ENCODE results near the gene KCNH6.
A peak's percentile ranks its signal among the peaks of the same experiment; 100 is the strongest.

KCNH6 gene

GRCh38 chr17:63514477-63514876, 8.7 kb upstream of the KCNH6 start (continued):
- TF ChIP-seq KLF9 (tag by site-specific recombination; IDR thresholded peaks at IDR 0.05; ENCODE audit: low read depth) = no peak
- TF ChIP-seq ZNF600 (tag by site-specific recombination; IDR thresholded peaks at IDR 0.05) = no peak
- no peak for TF ChIP-seq ZNF664 (tag by site-specific recombination; IDR thresholded peaks at IDR 0.05)
- peak; percentile 40; the same call in 1 of the 2 replicates for TF ChIP-seq ZSCAN4 (tag by site-specific recombination; IDR thresholded peaks at IDR 0.05)
- TF ChIP-seq HOXA7 (CRISPR knock-in tag; IDR thresholded peaks at IDR 0.05; ENCODE audit: borderline replicate concordance) = no peak
- no peak for TF ChIP-seq ZSCAN23 (tag by site-specific recombination; IDR thresholded peaks at IDR 0.05)
- TF ChIP-seq ZNF785 (tag by site-specific recombination; IDR thresholded peaks at IDR 0.05) = no peak
- TF ChIP-seq BCL6B (tag by site-specific recombination; IDR thresholded peaks at IDR 0.05) = no peak
- TF ChIP-seq ZNF529 (tag by site-specific recombination; IDR thresholded peaks at IDR 0.05; ENCODE audit: insufficient replicate concordance) = no peak
- TF ChIP-seq WT1 (tag by site-specific recombination; IDR thresholded peaks at IDR 0.05) = no peak
- TF ChIP-seq ZNF792 (tag by site-specific recombination; IDR thresholded peaks at IDR 0.05) = no peak
- TF ChIP-seq ZNF155 (tag by site-specific recombination; IDR thresholded peaks at IDR 0.05) = no peak

- Histone ChIP-seq H3K4me1 (ENCODE audit: control insufficient read depth, insufficient read depth, low read length) (no peaks in the 10 kb centered on the region), H3K9me3 (ENCODE audit: control insufficient read depth, insufficient read depth, low read depth, low read length) (no peaks in the 10 kb centered on the region), H3K4me3 (ENCODE audit: low read depth, low read length) (no peak overlapping the region), H3K36me3 (ENCODE audit: control insufficient read depth in 2 of 2, insufficient read depth in 1 of 2, low read length in 2 of 2) (no peaks in the 10 kb centered on the region), H3K27ac (ENCODE audit: extremely low read depth, low read depth, low read length) (no peak overlapping the region)
- ChIA-PET POLR2A (no interaction called here), CTCF (interaction anchor here (0.9 to 1.4 kb wide), 3 partner anchors 36 to 90 kb away, joined by 3 to 4 read pairs (median 4); no protein-coding TSS in a partner anchor)
- TF ChIP-seq ELK4 (IDR thresholded peaks at IDR 0.05; ENCODE audit: borderline replicate concordance, low read depth, low read length) (no peak), HOXD13 (CRISPR knock-in tag; IDR thresholded peaks at IDR 0.05; ENCODE audit: borderline replicate concordance) (no peak), ZNF223 (tag by site-specific recombination; IDR thresholded peaks at IDR 0.05) (no peak), SETDB1 (IDR thresholded peaks at IDR 0.05; ENCODE audit: insufficient read length, low read length) (no peak), ZNF121 (tag by site-specific recombination; IDR thresholded peaks at IDR 0.05) (no peak), HOXA7 (CRISPR knock-in tag; IDR thresholded peaks at IDR 0.05; ENCODE audit: borderline replicate concordance) (no peak), ZNF639 (tag by site-specific recombination; IDR thresholded peaks at IDR 0.05) (no peak), PBX3 (CRISPR knock-in tag; IDR thresholded peaks at IDR 0.05) (no peak), PRDM10 (tag by site-specific recombination; IDR thresholded peaks at IDR 0.05) (no peak), ZNF155 (tag by site-specific recombination; IDR thresholded peaks at IDR 0.05) (no peak), ZBTB21 (tag by site-specific recombination; IDR thresholded peaks at IDR 0.05) (no peak), ZNF510 (tag by site-specific recombination; IDR thresholded peaks at IDR 0.05; ENCODE audit: insufficient replicate concordance) (no peak), ZFP41 (tag by site-specific recombination; IDR thresholded peaks at IDR 0.05; ENCODE audit: borderline replicate concordance) (no peak), ZNF394 (tag by site-specific recombination; IDR thresholded peaks at IDR 0.05; ENCODE audit: borderline replicate concordance) (no peak), PATZ1 (tag by site-specific recombination; IDR thresholded peaks at IDR 0.05) (no peak)
Measured at GRCh38 chr17:63514974-63515373, 8.2 kb upstream of the KCNH6 start.
